HFFc6 (cell line): ENCODE measurements around the gene TUFT1. TPM values are rescaled to one million over a fixed set of nuclear protein-coding genes. Genes with fewer than 3 reads are reported as not detected.

ENCODE experiments used
- DNase-seq: peaks from one replicate; pipeline ENCODE4 v3.0.0-alpha.2; 2018
- H3K27ac Mint-ChIP-seq: 2 replicates; pipeline ENCODE4 v1.8.0; 2020; ENCODE audit warnings: mild to moderate bottlenecking, mixed read lengths
- H3K27me3 Mint-ChIP-seq: 2 replicates; pipeline ENCODE4 v1.8.0; 2021; ENCODE audit warnings: mild to moderate bottlenecking, moderate library complexity, mixed read lengths; ENCODE audit not compliant: insufficient read depth
- H3K36me3 Mint-ChIP-seq: 2 replicates; pipeline ENCODE4 v1.8.0; 2021; ENCODE audit warnings: low read depth, mixed read lengths
- H3K4me1 Mint-ChIP-seq: 2 replicates; pipeline ENCODE4 v1.8.0; 2020; ENCODE audit warnings: low read depth, mixed read lengths
- H3K4me3 Mint-ChIP-seq: 2 replicates; pipeline ENCODE4 v1.8.0; 2020; ENCODE audit warnings: mild to moderate bottlenecking, moderate library complexity, mixed read lengths
- H3K9me3 Mint-ChIP-seq: 2 replicates; pipeline ENCODE4 v1.8.0; 2020; ENCODE audit warnings: mild to moderate bottlenecking, mixed read lengths
- total RNA-seq, 6 experiments: library from RNA; stranded (reverse); fragmentation: NEBNext Ultra II Directional; extraction: Animal tissue kit (Norgen Biotek cat#: 25700); gene quantifications; 2 replicates in 1 of 6; 3 replicates in 5 of 6; pipeline ENCODE4 v1.2.3, GENCODE V29; 2021
- TF ChIP-seq, protein P1 (sequence below): fragments of 200-600 bp; sonication (generic); IDR thresholded peaks from 2 replicates; pipeline ENCODE4 v1.5.0; 2021; ENCODE audit warnings: antibody characterized with exemption, mild to moderate bottlenecking

The TUFT1 gene
- total RNA-seq, 6 experiments from 2014 or later = 6.5 to 20.2 (median 7.3) TPM

DNA sequence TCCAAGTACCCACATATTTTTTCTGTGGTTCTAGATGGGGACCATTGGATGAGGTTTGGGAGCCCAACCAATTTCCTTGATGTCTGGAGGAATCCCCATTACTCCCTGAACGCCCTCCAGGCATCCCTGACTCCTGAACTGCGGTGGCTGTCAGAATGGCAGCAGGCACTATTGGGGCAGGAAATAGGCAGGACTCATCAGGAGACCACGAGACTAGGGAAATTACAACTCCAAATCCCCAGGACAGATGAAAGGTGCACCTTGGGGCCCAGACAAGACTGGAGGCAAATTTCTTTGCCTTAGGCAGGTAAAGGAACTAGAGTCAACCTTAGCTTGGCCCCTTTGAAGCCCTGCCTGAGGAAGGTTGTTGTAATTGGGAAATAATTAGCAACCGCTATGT is 27.8 kb upstream of the TUFT1 start:
- TF ChIP-seq, protein P1, sequence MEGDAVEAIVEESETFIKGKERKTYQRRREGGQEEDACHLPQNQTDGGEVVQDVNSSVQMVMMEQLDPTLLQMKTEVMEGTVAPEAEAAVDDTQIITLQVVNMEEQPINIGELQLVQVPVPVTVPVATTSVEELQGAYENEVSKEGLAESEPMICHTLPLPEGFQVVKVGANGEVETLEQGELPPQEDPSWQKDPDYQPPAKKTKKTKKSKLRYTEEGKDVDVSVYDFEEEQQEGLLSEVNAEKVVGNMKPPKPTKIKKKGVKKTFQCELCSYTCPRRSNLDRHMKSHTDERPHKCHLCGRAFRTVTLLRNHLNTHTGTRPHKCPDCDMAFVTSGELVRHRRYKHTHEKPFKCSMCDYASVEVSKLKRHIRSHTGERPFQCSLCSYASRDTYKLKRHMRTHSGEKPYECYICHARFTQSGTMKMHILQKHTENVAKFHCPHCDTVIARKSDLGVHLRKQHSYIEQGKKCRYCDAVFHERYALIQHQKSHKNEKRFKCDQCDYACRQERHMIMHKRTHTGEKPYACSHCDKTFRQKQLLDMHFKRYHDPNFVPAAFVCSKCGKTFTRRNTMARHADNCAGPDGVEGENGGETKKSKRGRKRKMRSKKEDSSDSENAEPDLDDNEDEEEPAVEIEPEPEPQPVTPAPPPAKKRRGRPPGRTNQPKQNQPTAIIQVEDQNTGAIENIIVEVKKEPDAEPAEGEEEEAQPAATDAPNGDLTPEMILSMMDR = no peak
- H3K4me1 Mint-ChIP-seq = peaks cover 19% of the 10 kb centered on the region
- no peaks in the 10 kb centered on the region for H3K36me3 Mint-ChIP-seq
- H3K4me3 Mint-ChIP-seq = no peak overlapping the region
- peaks cover 24% of the 10 kb centered on the region for H3K27me3 Mint-ChIP-seq
- no peak for DNase-seq
- no peaks in the 10 kb centered on the region for H3K9me3 Mint-ChIP-seq
- no peak overlapping the region for H3K27ac Mint-ChIP-seq

DNA sequence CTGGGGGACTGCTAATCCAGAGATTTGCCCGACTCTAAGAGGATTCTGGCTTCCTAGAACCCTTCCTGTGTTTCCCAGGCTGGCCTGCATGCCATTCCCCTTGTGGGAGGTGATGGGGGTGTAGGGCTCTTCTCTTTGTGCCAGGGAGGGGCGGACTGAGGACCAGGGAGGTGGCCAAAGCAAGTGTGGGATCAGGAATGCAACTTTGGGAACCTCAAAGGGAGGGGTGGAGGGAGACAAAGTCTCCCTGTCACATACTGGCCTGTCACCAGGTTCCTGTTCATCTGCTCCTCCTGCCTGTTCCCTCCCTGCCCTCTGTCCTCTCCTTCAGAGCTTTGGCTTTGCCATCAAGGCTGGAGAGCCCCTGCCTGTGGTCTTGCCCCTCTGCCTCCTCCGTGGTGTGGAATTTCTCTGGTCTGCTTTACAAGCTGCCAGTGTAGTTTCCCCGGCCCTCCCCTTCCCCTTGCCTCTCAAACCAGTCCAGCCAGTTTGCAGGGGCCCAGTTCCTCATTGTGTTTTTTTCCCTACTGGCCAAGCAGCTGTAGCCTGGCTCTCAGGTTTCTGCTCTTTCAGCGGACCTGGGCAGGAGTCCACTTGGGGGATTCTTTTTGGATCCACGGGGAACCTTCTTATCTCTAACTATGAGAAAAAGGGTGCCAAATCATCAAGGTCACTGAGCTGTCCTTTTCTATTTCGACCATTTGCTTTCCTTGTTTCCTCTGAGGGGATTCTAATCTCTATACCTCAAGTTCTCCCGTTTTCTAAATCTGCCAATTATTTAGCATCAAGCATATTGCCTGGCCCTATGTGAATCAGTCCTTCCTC is 27.1 kb upstream of the TUFT1 start:
- H3K36me3 Mint-ChIP-seq = no peaks in the 10 kb centered on the region
- H3K9me3 Mint-ChIP-seq = no peaks in the 10 kb centered on the region
- TF ChIP-seq, protein P1 = no peak
- no peak overlapping the region; the same call in 1 of the 2 replicates for H3K4me3 Mint-ChIP-seq
- peaks cover 22% of the 10 kb centered on the region for H3K27me3 Mint-ChIP-seq
- peaks cover 19% of the 10 kb centered on the region for H3K4me1 Mint-ChIP-seq
- DNase-seq = no peak
- H3K27ac Mint-ChIP-seq = no peak overlapping the region

DNA sequence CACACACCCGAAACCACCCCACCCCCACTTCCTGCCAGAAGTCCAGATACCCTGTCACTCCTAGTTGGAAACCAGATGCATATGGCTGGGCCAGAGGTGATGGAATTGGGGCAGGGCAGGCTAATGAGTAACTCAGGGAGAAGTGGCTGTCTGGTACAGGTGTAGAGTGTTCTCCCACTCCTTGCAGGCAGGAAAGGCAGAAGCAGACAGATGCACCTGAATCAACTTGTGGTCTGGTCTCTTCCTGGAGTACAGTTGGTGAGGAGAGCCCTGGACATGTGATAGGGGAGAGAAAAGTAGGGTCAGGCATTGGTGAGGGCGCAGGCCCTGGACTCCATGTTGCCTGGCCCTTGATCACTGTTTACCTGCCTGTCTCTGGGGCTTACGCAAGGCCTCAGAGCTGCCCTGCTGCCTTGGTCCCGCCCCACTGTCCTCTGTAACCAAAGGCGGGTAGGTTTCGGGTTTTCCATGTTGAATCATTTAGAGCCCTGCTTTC is 26.4 kb upstream of the TUFT1 start:
- TF ChIP-seq, protein P1 = no peak
- DNase-seq = no peak
- Mint-ChIP-seq H3K4me3 (no peak overlapping the region), H3K36me3 (no peaks in the 10 kb centered on the region), H3K27me3 (peaks cover 22% of the 10 kb centered on the region), H3K27ac (no peak overlapping the region), H3K4me1 (peaks cover 19% of the 10 kb centered on the region), H3K9me3 (no peaks in the 10 kb centered on the region)

DNA sequence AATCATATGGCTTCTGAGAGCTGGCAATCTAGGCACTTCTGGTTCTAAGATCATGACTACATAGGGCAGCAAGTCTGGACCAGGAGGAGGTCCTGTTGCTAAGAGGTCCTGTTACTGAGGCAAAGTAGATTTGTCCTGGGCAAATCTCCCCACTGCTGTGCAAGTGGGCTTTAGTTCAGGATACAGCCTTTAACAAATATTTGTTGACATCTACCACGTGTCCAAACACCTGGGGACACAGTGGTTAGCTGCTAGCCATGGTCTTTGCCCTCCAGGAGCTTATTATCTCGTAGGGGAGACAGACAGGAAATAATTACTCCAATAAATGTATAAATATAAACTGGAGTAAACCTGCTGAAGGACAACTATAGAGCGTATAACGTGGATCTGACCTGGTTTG is 25.7 kb upstream of the TUFT1 start:
- H3K4me1 Mint-ChIP-seq = peaks cover 19% of the 10 kb centered on the region
- no peaks in the 10 kb centered on the region for H3K9me3 Mint-ChIP-seq
- no peak overlapping the region for H3K27ac Mint-ChIP-seq
- TF ChIP-seq, protein P1 = no peak
- H3K27me3 Mint-ChIP-seq = peaks cover 22% of the 10 kb centered on the region
- H3K4me3 Mint-ChIP-seq = no peak overlapping the region
- DNase-seq = no peak
- H3K36me3 Mint-ChIP-seq = no peaks in the 10 kb centered on the region

DNA sequence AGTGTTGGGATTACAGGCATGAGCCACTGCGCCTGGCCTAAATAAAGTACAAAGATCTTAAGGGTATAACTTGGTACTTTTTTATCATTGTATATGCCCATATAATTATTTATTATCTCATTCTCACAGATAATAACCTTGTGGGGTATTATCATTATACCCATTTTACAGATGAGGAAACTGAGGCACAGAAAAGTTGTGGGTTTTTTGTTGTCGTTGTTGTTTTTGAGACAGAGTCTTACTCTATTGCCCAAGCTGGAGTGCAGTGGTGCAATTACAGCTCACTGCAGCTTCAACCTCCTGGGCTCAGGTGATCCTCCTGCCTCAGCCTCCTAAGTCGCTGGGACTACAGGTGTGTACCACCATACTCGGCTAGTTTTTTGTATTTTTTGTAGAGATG is 24.8 kb upstream of the TUFT1 start:
- no peak for DNase-seq
- Mint-ChIP-seq H3K36me3 (no peaks in the 10 kb centered on the region), H3K4me1 (peaks cover 26% of the 10 kb centered on the region), H3K9me3 (no peaks in the 10 kb centered on the region), H3K27me3 (peaks cover 22% of the 10 kb centered on the region), H3K27ac (no peak overlapping the region), H3K4me3 (no peak overlapping the region)
- TF ChIP-seq, protein P1 = no peak
